Measurements from ENCODE around the gene PLS1.

PLS1 gene

GRCh38 chr3:142626971-142627370 is 30.8 kb downstream of the PLS1 start:
- no peak overlapping the region for H3K4me3 ChIP-seq (ENCODE audit: low read length)
- DNase-seq (ENCODE audit: low read depth) = no peak
- TF ChIP-seq, protein P1, sequence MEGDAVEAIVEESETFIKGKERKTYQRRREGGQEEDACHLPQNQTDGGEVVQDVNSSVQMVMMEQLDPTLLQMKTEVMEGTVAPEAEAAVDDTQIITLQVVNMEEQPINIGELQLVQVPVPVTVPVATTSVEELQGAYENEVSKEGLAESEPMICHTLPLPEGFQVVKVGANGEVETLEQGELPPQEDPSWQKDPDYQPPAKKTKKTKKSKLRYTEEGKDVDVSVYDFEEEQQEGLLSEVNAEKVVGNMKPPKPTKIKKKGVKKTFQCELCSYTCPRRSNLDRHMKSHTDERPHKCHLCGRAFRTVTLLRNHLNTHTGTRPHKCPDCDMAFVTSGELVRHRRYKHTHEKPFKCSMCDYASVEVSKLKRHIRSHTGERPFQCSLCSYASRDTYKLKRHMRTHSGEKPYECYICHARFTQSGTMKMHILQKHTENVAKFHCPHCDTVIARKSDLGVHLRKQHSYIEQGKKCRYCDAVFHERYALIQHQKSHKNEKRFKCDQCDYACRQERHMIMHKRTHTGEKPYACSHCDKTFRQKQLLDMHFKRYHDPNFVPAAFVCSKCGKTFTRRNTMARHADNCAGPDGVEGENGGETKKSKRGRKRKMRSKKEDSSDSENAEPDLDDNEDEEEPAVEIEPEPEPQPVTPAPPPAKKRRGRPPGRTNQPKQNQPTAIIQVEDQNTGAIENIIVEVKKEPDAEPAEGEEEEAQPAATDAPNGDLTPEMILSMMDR (conservative IDR thresholded peaks at IDR 0.05; ENCODE audit: low read depth, low read length) = no peak

DNA sequence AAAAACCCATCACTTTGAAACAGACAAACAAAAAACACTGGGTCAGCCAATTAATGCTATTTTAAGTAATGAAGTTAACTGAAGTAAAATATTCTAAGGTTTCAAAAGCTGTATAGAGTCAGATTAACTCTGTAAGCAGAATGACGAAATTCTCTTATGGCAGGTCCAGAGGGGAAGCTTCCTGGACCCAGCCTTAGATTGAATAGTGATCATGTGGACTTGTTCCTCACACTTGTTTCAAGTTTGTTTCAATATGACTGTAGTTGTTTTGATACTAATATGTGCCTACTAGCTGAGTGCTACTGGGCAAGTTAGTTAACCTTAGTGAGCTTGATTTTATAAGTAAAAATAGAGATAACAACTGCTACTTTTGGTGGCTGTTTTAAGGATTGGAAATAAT is 32.6 kb downstream of the PLS1 start:
- no peak overlapping the region for H3K4me3 ChIP-seq (ENCODE audit: low read length)
- no peak for DNase-seq (ENCODE audit: low read depth)
- TF ChIP-seq, protein P1 (conservative IDR thresholded peaks at IDR 0.05; ENCODE audit: low read depth, low read length) = no peak

- no peak for DNase-seq (ENCODE audit: low read depth)
- no peak overlapping the region for H3K4me3 ChIP-seq (ENCODE audit: low read length)
- TF ChIP-seq, protein P1 (conservative IDR thresholded peaks at IDR 0.05; ENCODE audit: low read depth, low read length) = no peak
These were observed 36.9 kb downstream of the PLS1 start for GRCh38 chr3:142633073-142633472.

DNA sequence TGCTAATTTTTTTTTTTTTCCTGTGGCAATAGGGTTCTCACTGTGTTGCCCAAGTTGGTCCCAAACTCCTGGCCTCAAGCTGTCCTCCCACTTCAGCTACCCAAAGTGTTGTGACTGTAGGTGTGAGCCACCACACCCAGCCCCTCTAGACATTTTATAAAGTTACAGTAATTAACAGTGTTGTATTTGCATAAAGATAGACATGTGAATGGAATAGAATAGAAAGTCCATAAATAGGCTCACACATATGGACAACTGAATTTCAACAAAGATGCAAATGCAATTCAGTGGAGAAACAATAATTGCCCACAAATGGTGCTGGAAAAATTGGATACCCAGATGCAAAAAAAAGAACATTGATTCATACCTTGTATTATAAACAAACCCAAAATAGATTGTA is 39.9 kb downstream of the PLS1 start:
- DNase-seq (ENCODE audit: low read depth) = no peak
- no peak overlapping the region for H3K4me3 ChIP-seq (ENCODE audit: low read length)
- TF ChIP-seq, protein P1 (conservative IDR thresholded peaks at IDR 0.05; ENCODE audit: low read depth, low read length) = no peak

- TF ChIP-seq, protein P1 (conservative IDR thresholded peaks at IDR 0.05; ENCODE audit: low read depth, low read length) = no peak
- H3K4me3 ChIP-seq (ENCODE audit: low read length) = no peak overlapping the region
- DNase-seq (ENCODE audit: low read depth) = no peak
These were observed 40.5 kb downstream of the PLS1 start for GRCh38 chr3:142636664-142637063.

DNA sequence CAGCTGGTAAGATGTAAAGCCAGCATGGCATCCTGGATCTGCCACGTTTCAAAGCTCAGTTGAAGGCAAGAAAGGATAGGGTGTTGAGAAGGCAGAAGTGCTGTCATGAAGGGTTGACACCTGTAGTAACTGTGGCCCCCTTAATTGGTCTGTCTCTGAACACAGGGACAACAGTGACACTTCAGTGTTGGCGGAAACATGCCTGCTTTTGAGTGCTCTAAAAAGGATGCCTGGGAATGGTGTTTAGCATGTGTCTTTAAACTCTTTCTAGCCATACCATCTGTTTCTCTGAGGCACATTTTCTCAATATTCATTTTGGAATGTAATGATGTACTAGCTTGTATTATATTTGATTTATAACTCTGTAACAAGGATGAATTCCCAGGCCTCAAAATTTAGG is 42.1 kb downstream of the PLS1 start:
- TF ChIP-seq, protein P1 (conservative IDR thresholded peaks at IDR 0.05; ENCODE audit: low read depth, low read length) = no peak
- H3K4me3 ChIP-seq (ENCODE audit: low read length) = no peak overlapping the region
- no peak for DNase-seq (ENCODE audit: low read depth)

GRCh38 chr3:142641504-142641903 is 45.3 kb downstream of the PLS1 start:
- TF ChIP-seq, protein P1 (conservative IDR thresholded peaks at IDR 0.05; ENCODE audit: low read depth, low read length) = no peak
- DNase-seq (ENCODE audit: low read depth) = no peak
- no peak overlapping the region for H3K4me3 ChIP-seq (ENCODE audit: low read length)

Measured in retinal pigment epithelial cell (primary cell).